Stimulated activated memory B cell treated with anti-CD40 and anti-IgM and Interleukin-4, amounts not matched to agents 10 μg/mL and 1 μg/mL and 100 μg/mL, for 72 hours (primary cell): Measurements from ENCODE around the gene FN1.
"Not testable (repeated sequence)": the region's sequence is repeated elsewhere in the genome, so short reads cannot be mapped to it uniquely, and the experiment has no call there.

ENCODE experiments used
- ATAC-seq: fragments of 150-1000 bp; cut with Tn5 transposase; 2 replicates; pipeline ENCODE4 v1.10.0; 2021
- H3K27ac Mint-ChIP-seq: one replicate; pipeline ENCODE4 v1.8.0; 2022; ENCODE audit warnings: mild to moderate bottlenecking, mixed read lengths
- H3K27me3 Mint-ChIP-seq: one replicate; pipeline ENCODE4 v1.8.0; 2022; ENCODE audit warnings: mixed read lengths
- H3K36me3 Mint-ChIP-seq: one replicate; pipeline ENCODE4 v1.8.0; 2022; ENCODE audit warnings: mixed read lengths
- H3K4me1 Mint-ChIP-seq: one replicate; pipeline ENCODE4 v1.8.0; 2022; ENCODE audit warnings: mixed read lengths
- H3K4me3 Mint-ChIP-seq: one replicate; pipeline ENCODE4 v1.8.0; 2022; ENCODE audit warnings: mild to moderate bottlenecking, moderate library complexity, mixed read lengths
- H3K9me3 Mint-ChIP-seq: one replicate; pipeline ENCODE4 v1.8.0; 2022; ENCODE audit warnings: mixed read lengths

Gene FN1

GRCh38 chr2:215419113-215419512, 16.8 kb downstream of the FN1 start:
- Mint-ChIP-seq H3K9me3 (no peaks in the 10 kb centered on the region), H3K4me1 (no peaks in the 10 kb centered on the region), H3K36me3 (no peaks in the 10 kb centered on the region), H3K27me3 (peaks cover 13% of the 10 kb centered on the region), H3K4me3 (no peak overlapping the region), H3K27ac (no peak overlapping the region)
- no peak for ATAC-seq

- Mint-ChIP-seq H3K36me3 (no peaks in the 10 kb centered on the region), H3K9me3 (no peaks in the 10 kb centered on the region), H3K4me3 (no peak overlapping the region), H3K27ac (no peak overlapping the region), H3K27me3 (peaks cover 21% of the 10 kb centered on the region), H3K4me1 (no peaks in the 10 kb centered on the region)
- ATAC-seq: no peak
Observed at GRCh38 chr2:215418064-215418963, 17.6 kb downstream of the FN1 start.

GRCh38 chr2:215417400-215417951, 18.4 kb downstream of the FN1 start:
- Mint-ChIP-seq H3K4me1 (no peaks in the 10 kb centered on the region), H3K9me3 (no peaks in the 10 kb centered on the region), H3K27me3 (peaks cover 24% of the 10 kb centered on the region), H3K27ac (no peak overlapping the region), H3K4me3 (no peak overlapping the region), H3K36me3 (no peaks in the 10 kb centered on the region)
- ATAC-seq: no peak

- no peaks in the 10 kb centered on the region for H3K9me3 Mint-ChIP-seq
- no peak overlapping the region for H3K27ac Mint-ChIP-seq
- H3K4me3 Mint-ChIP-seq: no peak overlapping the region
- no peaks in the 10 kb centered on the region for H3K4me1 Mint-ChIP-seq
- H3K27me3 Mint-ChIP-seq: peaks cover 24% of the 10 kb centered on the region
- H3K36me3 Mint-ChIP-seq: no peaks in the 10 kb centered on the region
- no peak for ATAC-seq
Observed at GRCh38 chr2:215416656-215417055, 19.2 kb downstream of the FN1 start.

GRCh38 chr2:215415820-215416577, 19.9 kb downstream of the FN1 start:
- Mint-ChIP-seq H3K36me3 (no peaks in the 10 kb centered on the region), H3K9me3 (no peaks in the 10 kb centered on the region), H3K27me3 (peaks cover 24% of the 10 kb centered on the region), H3K4me3 (no peak overlapping the region), H3K4me1 (no peaks in the 10 kb centered on the region), H3K27ac (no peak overlapping the region)
- no peak for ATAC-seq

GRCh38 chr2:215415218-215415617, 20.6 kb downstream of the FN1 start:
- H3K27ac Mint-ChIP-seq: no peak overlapping the region
- H3K36me3 Mint-ChIP-seq: no peaks in the 10 kb centered on the region
- H3K4me3 Mint-ChIP-seq: no peak overlapping the region
- ATAC-seq: no peak
- peaks cover 24% of the 10 kb centered on the region for H3K27me3 Mint-ChIP-seq
- no peaks in the 10 kb centered on the region for H3K4me1 Mint-ChIP-seq
- H3K9me3 Mint-ChIP-seq: no peaks in the 10 kb centered on the region

- no peak overlapping the region for H3K27ac Mint-ChIP-seq
- no peaks in the 10 kb centered on the region for H3K36me3 Mint-ChIP-seq
- no peaks in the 10 kb centered on the region for H3K4me1 Mint-ChIP-seq
- H3K4me3 Mint-ChIP-seq: no peak overlapping the region
- ATAC-seq: no peak
- H3K27me3 Mint-ChIP-seq: peaks cover 24% of the 10 kb centered on the region
- no peaks in the 10 kb centered on the region for H3K9me3 Mint-ChIP-seq
Observed at GRCh38 chr2:215414674-215415073, 21.2 kb downstream of the FN1 start.

- H3K36me3 Mint-ChIP-seq: no peaks in the 10 kb centered on the region
- H3K27me3 Mint-ChIP-seq: peaks cover 24% of the 10 kb centered on the region
- H3K4me3 Mint-ChIP-seq: no peak overlapping the region
- ATAC-seq: no peak
- no peaks in the 10 kb centered on the region for H3K9me3 Mint-ChIP-seq
- H3K4me1 Mint-ChIP-seq: no peaks in the 10 kb centered on the region
- no peak overlapping the region for H3K27ac Mint-ChIP-seq
Observed at GRCh38 chr2:215413974-215414373, 21.9 kb downstream of the FN1 start.

GRCh38 chr2:215413484-215413777, 22.4 kb downstream of the FN1 start:
- H3K27me3 Mint-ChIP-seq: peaks cover 24% of the 10 kb centered on the region

GRCh38 chr2:215411941-215412743, 23.7 kb downstream of the FN1 start:
- H3K27ac Mint-ChIP-seq: no peak overlapping the region
- H3K4me3 Mint-ChIP-seq: no peak overlapping the region
- no peaks in the 10 kb centered on the region for H3K9me3 Mint-ChIP-seq
- H3K4me1 Mint-ChIP-seq: no peaks in the 10 kb centered on the region
- H3K27me3 Mint-ChIP-seq: peaks cover 19% of the 10 kb centered on the region
- ATAC-seq: no peak
- H3K36me3 Mint-ChIP-seq: no peaks in the 10 kb centered on the region

More at GRCh38 chr2:215413484-215413777, 22.4 kb downstream of the FN1 start:
- H3K36me3 Mint-ChIP-seq: no peaks in the 10 kb centered on the region
- H3K4me3 Mint-ChIP-seq: no peak overlapping the region
- H3K9me3 Mint-ChIP-seq: no peaks in the 10 kb centered on the region
- no peaks in the 10 kb centered on the region for H3K4me1 Mint-ChIP-seq
- no peak overlapping the region for H3K27ac Mint-ChIP-seq
- no peak for ATAC-seq

GRCh38 chr2:215410932-215411285, 25.0 kb downstream of the FN1 start:
- H3K4me1 Mint-ChIP-seq: no peaks in the 10 kb centered on the region
- H3K36me3 Mint-ChIP-seq: no peaks in the 10 kb centered on the region
- ATAC-seq: no peak
- H3K27ac Mint-ChIP-seq: no peak overlapping the region
- no peak overlapping the region for H3K4me3 Mint-ChIP-seq
- no peaks in the 10 kb centered on the region for H3K9me3 Mint-ChIP-seq
- H3K27me3 Mint-ChIP-seq: peaks cover 19% of the 10 kb centered on the region

- H3K36me3 Mint-ChIP-seq, H3K27ac Mint-ChIP-seq, H3K4me1 Mint-ChIP-seq, H3K4me3 Mint-ChIP-seq, ATAC-seq, H3K9me3 Mint-ChIP-seq: not testable (repeated sequence)
- peaks cover 19% of the 10 kb centered on the region for H3K27me3 Mint-ChIP-seq
Observed at GRCh38 chr2:215410181-215410931, 25.5 kb downstream of the FN1 start.

GRCh38 chr2:215409331-215410127, 26.3 kb downstream of the FN1 start:
- Mint-ChIP-seq H3K4me1 (no peaks in the 10 kb centered on the region), H3K4me3 (no peak overlapping the region), H3K27ac (no peak overlapping the region), H3K9me3 (no peaks in the 10 kb centered on the region), H3K27me3 (peaks cover 16% of the 10 kb centered on the region), H3K36me3 (no peaks in the 10 kb centered on the region)
- ATAC-seq: peak; percentile 16

GRCh38 chr2:215408441-215408840, 27.4 kb downstream of the FN1 start:
- H3K36me3 Mint-ChIP-seq, H3K4me1 Mint-ChIP-seq, H3K9me3 Mint-ChIP-seq, ATAC-seq, H3K27ac Mint-ChIP-seq, H3K4me3 Mint-ChIP-seq, H3K27me3 Mint-ChIP-seq: not testable (repeated sequence)
